Esophagus muscularis mucosa (tissue), 3 donors: ENCODE measurements around the gene SLC12A9.

Experiments
- CTCF ChIP-seq, 3 experiments: fragments of 200-600 bp in 2 of 3; fragments of 450-650 bp in 1 of 3; sonication (generic) in 2 of 3; IDR thresholded peaks; one replicate each; pipeline ENCODE4 v1.5.1; 2017 to 2019; ENCODE audit warnings: antibody characterized with exemption in 3 of 3, mild to moderate bottlenecking in 2 of 3, moderate library complexity in 1 of 3
- EP300 ChIP-seq: sonication (generic); formaldehyde crosslinking; IDR thresholded peaks from one replicate; pipeline ENCODE4 v1.6.1; 2017; ENCODE audit warnings: antibody characterized with exemption

DNA sequence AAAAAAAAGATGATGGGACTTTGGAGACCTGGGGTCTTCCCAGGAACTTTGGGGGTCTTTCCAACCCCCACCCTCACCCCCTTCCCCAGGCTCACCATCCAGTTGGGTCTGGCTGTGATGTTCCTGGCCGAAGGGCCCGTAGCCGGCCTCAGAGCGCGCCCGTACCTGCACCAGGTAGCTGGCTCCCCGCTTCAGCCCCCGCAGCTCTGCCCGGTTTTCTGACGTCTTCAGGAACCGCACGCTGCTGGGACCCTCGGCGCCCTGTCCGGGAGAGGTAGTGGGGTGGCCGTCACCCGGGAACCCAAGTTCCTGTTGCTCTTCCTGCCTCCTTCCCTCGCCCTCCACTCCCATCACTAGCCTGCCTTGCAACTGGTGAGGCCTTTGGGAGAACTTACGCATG, 35.4 kb upstream of the SLC12A9 start:
- TF ChIP-seq EP300 (no peak), CTCF (IDR thresholded peaks at IDR 0.05) (no peak)
